Breast epithelium (tissue), 3 donors: ENCODE results near the gene PLEKHM3.

Experiments used
- POLR2A ChIP-seq: fragments of 450-650 bp; IDR thresholded peaks from one replicate; pipeline ENCODE4 v1.6.1; 2016; ENCODE audit warnings: antibody characterized with exemption, mild to moderate bottlenecking, moderate library complexity
- TF ChIP-seq, protein P1 (sequence below), 3 donors: fragments of 450-650 bp; IDR thresholded peaks; one replicate each; pipeline ENCODE4 v1.5.1; 2016 to 2017; ENCODE audit warnings: antibody characterized with exemption in 3 of 3, mild to moderate bottlenecking in 3 of 3, moderate library complexity in 3 of 3

DNA sequence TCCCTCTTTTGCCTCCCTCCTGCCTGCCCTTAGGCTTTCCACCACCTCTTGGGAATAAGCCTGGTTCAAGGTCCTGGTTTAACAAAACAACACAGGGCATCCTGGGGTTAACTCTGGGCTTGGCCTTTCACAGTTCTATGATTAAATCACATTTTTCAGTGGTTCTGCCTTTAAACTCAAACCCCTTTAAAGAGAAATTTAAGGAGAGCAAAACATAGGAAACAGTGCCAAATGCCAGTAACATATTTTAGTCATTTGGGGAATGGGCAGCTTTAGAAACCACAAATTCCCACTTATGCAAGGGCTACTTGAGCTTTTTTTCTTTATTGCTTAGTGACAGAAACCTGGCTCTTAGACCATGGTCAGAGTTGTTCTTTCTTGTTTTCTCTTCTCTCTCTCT is 143.4 kb downstream of the PLEKHM3 start:
- TF ChIP-seq, protein P1, sequence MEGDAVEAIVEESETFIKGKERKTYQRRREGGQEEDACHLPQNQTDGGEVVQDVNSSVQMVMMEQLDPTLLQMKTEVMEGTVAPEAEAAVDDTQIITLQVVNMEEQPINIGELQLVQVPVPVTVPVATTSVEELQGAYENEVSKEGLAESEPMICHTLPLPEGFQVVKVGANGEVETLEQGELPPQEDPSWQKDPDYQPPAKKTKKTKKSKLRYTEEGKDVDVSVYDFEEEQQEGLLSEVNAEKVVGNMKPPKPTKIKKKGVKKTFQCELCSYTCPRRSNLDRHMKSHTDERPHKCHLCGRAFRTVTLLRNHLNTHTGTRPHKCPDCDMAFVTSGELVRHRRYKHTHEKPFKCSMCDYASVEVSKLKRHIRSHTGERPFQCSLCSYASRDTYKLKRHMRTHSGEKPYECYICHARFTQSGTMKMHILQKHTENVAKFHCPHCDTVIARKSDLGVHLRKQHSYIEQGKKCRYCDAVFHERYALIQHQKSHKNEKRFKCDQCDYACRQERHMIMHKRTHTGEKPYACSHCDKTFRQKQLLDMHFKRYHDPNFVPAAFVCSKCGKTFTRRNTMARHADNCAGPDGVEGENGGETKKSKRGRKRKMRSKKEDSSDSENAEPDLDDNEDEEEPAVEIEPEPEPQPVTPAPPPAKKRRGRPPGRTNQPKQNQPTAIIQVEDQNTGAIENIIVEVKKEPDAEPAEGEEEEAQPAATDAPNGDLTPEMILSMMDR (IDR thresholded peaks at IDR 0.05), result no peak
- no peak for TF ChIP-seq POLR2A
